Adrenal gland (tissue), 5 donors: ENCODE results near the gene POM121C.
A peak's percentile ranks its signal among the peaks of the same experiment; 100 is the strongest.
"Not testable (repeated sequence)": the region's sequence is repeated elsewhere in the genome, so short reads cannot be mapped to it uniquely, and the experiment has no call there.

ENCODE experiments used
- CTCF ChIP-seq, 6 experiments: fragments of 450-650 bp in 4 of 6; fragments of 200-600 bp in 2 of 6; sonication (generic) in 1 of 6; IDR thresholded peaks; 1 replicate in 5 of 6; 2 replicates in 1 of 6; pipeline versions ENCODE4 v1.5.1 to v1.8.0; 2016 to 2021; ENCODE audit warnings: antibody characterized with exemption in 6 of 6, mild to moderate bottlenecking in 2 of 6, moderate library complexity in 1 of 6
- POLR2A ChIP-seq, 2 donors: fragments of 450-650 bp; IDR thresholded peaks; one replicate each; pipeline ENCODE4 v1.6.1; 2017; ENCODE audit warnings: antibody characterized with exemption in 2 of 2, mild to moderate bottlenecking in 2 of 2, moderate library complexity in 1 of 2
- donor health status: DM: no; HTN: no; CAD: no.

GRCh38 chr7:75452494-75452955 is 33.6 kb downstream of the POM121C start:
- peak in 1 of 6 experiments; percentile 16 for TF ChIP-seq CTCF (IDR thresholded peaks at IDR 0.05)
- not testable (repeated sequence) for TF ChIP-seq POLR2A (IDR thresholded peaks at IDR 0.05)
